ENCODE data around the gene TMEM222. TPM values are rescaled to one million over a fixed set of nuclear protein-coding genes. Genes with fewer than 3 reads are reported as not detected.

Gene TMEM222
- polyA plus RNA-seq, 12 donors, result 19.9 to 25.4 (median 23.3) TPM; not detected in 1

DNA sequence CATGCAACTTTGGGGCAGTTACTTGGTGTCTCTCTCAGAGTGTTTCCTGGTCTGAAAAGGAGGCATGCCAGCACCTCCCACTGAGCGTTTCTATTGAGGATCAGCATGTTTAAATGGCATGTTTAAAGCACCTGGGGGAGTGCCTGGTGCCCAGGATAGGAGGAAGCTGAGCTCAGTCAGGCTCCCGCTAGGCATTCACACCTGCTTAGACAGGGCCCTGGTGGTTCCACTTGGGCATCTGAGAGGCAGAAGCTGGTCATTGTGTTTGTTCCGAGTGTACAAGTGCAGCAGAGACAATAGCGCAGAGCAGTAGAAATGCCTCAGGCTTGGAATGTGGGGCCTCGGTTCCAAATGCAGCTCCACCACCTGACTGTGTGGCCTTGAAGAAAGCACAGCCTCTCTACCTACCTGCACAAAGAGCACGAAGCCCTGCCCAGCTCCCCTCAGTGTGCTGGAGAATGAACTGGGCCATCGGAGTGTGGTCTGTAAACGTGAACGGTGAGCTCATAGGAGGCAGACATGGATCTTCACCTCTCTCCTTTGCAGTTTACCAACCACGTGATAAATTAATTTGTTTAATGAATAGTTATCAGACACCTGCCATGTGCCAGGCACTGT lies 20.3 kb upstream of the TMEM222 start:
- no peak for DNase-seq

DNA sequence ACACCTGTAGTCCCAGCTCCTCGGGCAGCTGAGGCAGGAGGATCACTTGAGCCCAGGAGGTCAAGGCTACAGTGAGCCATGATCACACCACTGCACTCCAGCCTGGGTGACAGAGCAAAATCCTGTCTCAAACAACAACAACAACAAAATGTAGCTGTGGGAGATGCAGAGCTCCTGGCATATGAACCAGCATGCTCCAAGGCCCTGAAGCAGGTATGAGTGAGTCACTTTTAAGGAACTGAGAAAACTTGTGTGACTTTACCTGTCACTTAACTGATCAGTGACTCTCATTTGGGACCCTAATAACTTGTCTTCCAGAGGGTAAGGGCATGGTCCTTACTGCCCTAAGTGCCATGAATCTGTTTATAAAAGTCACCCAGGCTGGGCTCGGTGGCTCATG lies 19.4 kb upstream of the TMEM222 start:
- DNase-seq, result no peak

- DNase-seq, result no peak
These were observed 18.5 kb upstream of the TMEM222 start for GRCh38 chr1:27303509-27303908.

- DNase-seq, result no peak
These were observed 15.9 kb upstream of the TMEM222 start for GRCh38 chr1:27306071-27306470.

DNA sequence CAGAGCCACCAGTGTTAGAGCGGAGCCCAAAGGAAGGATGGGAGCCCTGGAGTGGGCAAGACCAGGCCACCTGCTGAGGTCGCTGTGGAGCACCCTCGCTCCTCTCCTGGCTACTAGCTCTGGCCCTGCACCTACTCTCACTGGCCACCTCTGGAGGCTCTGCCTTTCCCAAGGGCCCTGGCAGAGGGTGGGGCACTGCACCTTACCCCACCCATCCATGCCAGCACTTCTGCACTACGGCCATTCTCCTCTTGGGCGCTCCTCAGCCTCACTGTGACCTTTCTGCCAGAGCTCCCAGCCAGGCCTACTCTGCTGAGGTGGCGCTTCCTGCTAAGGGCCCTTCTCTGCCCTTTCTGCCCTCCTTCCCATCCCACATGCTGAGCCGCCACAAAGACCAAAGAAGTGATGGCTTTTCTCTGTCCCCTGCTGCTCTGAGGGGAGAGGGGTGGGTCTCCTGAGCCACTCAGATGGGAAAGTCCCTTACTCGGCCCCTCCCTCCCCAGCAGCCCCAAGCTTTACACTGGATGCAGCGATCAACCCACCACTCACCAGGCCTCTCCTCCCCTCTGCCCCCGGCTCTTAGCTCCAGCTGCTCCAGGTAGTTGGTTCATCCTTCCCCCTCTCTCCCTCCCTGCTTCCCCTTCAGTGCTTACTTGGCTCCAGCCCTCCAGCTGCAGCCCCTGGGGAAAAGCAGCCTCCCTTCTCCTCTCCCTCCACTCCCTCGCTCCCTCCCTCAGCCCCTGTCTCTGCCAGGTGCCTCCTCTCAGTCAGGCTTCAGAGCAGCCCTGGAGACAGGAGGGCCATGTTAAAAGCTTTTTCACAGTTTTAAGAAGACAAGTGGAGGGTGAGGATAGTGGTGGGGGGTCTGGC lies 14.8 kb upstream of the TMEM222 start:
- DNase-seq, result peak; percentile 28

DNA sequence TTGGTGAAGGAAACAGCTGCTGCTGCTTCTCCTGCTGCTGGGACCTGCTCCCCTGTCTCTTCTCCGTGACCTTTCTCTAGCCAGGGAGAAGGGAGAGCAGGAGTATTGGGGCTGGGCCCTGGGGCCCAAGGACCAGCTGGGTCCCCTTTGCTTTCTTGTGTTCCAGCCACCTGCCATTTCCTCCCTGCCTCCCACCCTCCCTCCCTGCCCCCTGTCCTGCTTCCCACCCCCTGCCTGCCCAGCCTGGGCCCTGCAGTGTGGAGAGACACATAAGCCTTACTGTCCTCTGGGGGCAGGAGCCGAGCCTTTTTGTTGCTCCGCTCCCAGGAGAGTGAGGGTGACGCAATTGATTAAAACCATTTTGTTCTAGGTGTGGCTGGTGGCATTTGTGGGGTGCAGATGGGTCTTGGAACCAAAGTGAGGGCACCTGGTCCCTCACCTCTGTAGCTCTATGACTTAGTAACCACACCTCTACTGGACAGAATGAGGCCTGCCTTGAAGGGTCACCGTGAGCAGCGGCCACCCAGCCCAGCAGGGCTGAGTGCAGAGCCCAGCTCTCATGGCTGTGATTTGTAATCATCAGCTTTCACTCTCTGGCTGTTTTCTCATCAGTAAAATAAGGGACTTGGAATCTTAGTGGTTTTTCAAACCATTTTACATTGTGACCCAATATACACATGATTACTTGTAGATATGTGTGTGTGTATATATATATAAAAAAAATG lies 13.9 kb upstream of the TMEM222 start:
- DNase-seq, result no peak

DNA sequence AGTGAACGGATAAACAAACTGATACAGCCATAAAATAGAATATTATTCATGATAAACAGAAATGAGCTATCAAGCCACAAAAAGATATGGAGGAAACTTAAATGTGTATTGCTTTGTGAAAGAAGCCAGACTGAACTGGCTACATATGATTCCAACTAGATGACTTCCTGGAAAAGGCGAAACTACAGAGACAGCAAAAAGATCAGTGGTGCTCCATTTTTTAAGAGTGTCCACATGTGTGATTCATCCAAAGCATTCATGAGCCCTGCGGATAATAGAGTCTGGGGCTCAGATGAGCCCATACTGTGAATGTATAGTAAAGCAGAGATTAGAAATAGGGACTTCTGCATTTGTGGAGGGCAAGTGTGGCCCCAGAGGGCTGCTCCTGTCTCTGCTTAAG lies 7.8 kb upstream of the TMEM222 start:
- DNase-seq, result no peak

GRCh38 chr1:27314737-27315136 lies 7.2 kb upstream of the TMEM222 start:
- no peak for DNase-seq

DNA sequence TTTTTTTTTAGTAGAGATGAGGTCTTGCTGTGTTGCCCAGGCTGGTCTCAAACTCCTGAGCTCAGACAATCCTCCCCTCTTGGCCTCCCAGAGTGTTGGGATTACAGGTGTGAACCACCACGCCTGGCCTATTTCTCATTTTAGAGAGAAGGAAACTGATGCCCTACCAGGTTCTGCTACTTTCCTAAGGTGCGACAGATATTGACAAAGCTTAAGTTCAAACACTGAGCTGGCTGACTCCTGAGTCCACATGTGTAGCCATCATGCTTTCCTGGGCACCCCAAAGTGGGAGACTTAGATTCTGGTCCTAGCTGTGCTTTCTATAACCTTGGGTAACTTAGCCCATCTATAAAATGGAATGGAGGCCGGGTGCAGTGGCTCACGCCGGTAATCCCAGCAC lies 5.1 kb upstream of the TMEM222 start:
- DNase-seq, result no peak

- DNase-seq, result no peak
These were observed 3.8 kb upstream of the TMEM222 start for GRCh38 chr1:27318136-27318535.

- no peak for DNase-seq
These were observed 3.4 kb upstream of the TMEM222 start for GRCh38 chr1:27318596-27318995.

DNA sequence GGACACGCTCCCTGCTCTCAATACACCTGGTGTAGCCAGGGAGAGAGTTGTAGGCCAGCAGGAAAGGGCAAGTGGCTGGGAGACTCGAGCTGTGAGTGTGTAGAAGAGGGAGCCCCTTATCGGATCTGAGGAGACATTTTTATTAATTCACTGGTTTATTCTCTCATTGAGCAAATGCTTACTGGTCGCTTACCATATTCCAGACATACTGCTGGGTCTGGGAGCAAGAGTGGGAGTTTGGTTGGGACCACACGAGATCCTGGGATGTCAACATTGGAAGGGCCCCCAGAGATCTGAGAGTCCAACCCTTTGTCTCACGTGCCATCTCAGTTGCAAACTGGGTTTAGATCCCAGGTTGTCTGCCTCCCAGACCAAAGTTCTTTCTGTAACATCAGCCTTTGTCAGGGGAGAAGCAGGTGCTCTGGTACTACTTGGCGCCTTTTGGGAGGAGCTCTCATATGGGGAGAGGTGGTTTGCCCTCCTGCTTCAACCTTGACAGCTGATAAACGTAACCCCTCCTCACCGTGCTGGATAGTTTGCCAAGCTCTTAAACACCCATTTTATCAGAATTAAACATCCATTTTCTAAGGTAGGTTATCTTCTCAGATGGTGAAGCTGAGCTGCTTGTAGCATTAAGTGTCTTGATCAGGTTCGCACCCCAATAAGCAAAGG lies 742 bp downstream of the TMEM222 start:
- no peak for DNase-seq

DNA sequence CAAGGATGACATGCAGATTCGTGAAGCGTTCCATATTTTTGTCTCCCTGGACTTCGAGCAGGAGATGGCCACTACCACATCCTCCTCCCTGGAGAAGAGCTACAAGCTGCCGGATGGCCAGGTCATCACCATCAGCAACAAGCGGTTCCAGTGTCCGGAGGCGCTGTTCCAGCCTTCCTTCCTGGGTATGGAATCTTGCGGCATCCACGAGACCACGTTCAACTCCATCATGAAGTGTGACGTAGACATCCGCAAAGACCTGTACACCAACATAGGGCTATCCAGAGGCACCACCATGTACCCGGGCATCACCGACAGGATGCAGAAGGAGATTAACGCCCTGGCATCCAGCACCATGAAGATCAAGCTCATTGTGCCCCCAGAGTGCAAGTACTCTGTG lies 3.3 kb downstream of the TMEM222 start:
- no peak for DNase-seq

GRCh38 chr1:27327964-27328363 lies 6.0 kb downstream of the TMEM222 start:
- no peak for DNase-seq

- no peak for DNase-seq
These were observed 8.8 kb downstream of the TMEM222 start for GRCh38 chr1:27330786-27331185.

DNA sequence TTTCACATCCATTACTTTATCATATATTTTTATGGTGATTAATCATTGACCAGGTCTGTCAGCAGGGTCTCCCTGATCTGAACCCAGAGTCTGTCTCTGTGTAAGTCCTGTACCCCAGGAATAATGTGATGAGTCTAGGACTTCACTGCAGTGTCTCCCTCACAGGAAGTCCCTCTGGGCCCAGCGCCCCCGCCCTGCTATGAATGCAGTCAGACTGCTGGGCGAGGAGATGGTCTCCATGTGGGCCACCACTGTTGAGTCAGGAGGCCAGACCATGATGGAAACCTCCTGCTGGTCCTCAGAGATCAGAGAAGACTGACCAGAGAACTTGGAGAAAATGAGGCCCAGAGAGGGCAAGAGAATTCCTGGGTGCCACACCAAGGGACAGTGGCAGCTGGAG lies 9.5 kb downstream of the TMEM222 start:
- DNase-seq, result no peak

- no peak for DNase-seq
These were observed 10.0 kb downstream of the TMEM222 start for GRCh38 chr1:27331922-27332321.

DNA sequence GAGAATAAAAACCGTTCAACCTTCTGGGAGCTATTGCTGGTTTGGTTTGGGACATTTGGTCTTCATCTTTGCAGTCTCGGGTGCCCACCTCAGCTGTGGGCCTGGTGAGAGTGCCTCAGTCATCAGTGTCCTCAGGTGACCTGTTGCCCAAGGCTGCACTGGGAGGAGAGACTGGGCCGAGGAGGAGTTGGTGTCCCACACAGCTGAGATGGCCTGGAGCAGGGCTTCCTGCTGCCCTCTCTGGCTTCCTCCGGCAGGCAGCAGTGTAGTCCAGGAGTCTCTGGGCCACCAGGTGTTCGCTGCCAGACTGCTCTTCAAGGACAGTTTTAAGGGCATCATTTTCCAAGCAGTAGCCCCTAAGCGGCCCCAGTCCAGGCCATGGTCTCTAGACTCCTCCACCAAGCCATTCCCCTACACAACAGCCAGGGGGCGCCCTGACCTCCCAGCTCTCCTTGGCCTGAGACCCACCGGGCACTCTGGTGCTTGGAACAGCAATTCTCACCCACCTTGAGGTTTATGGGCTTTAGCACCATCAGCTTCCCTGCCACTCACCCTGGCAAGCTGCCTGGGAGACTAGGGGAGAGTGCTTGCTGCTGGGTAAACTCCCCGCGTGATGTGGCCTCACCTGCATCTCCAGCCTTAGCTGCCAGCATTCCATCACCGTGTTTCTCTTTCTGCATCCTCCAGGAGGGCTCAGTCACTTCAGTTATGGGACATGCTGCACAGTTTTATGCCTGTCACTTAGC lies 10.7 kb downstream of the TMEM222 start:
- DNase-seq, result no peak

DNA sequence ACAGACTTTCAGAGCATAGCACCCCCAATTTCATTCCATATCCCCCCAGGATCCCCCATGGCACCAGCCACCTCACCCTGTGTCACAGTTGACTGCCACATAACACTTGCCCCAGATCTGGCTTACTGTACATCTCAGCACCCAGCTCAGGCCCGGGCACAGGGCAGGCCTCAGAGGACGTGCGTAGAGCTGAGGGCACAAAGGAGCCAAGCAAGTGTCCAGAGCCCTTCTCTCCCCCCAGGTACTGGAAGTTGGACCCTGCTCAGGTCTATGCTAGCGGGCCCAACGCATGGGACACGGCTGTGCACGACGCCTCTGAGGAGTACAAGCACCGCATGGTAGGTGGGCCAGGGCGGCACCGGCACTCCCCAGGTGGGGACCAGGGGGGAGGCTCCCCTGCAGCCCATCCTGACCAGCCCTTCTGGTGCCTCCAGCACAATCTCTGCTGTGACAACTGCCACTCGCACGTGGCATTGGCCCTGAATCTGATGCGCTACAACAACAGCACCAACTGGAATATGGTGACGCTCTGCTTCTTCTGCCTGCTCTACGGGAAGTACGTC lies 11.8 kb downstream of the TMEM222 start:
- no peak for DNase-seq

DNA sequence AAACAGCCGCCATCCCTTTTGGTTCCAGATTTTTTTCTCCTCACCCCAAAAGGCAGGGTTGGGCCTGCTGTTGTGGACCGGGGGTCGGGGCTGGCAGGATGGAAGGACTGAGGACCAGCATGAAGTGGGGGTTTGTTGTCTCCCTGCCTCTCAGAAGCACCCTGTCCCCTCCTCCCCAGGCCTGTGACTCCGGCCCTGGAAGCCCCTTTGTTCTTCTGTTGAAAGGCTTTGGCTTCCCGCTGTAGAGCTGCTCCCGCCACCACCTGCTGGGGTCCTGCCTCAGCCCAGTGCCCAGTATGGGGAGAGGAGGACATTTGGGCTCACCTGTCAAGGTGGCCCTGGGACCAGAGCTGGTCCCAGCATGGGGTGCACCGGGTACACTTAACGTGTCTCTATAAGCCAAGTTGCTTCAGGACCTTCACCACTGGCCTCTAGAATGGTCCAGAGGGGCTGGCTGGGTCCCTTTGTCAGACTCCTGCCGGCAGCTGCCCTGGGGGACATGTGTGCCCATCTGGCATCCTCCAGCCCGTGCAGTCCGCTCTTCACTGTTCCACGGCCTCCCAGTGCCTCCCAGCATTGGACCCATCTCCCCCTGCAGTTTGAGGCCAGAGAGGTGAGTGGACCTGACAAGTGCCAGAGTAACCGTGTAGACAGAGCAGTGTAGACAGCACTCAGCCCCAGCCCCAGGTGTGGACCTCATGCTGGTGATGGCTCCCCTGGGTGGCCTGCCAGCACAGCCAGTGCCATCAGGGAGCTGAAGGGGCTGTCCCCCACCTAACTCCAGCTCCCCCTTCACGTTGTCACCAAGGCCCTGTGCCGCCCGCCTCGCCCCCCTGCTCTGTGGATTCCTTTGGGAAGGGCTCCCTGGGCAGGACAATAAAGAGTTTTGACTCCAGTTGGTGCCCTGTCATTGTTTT lies 13.8 kb downstream of the TMEM222 start:
- DNase-seq, result no peak
